Liver (tissue), 3 donors: ENCODE measurements around the gene ALX3.

ENCODE experiments used
- CTCF ChIP-seq: fragments of 150-350 bp; IDR thresholded peaks from 2 replicates; pipeline ENCODE4 v1.5.1; 2017; ENCODE audit warnings: improper control_type of control experiment, low read depth, low read length; ENCODE audit not compliant: missing input control
- EGR1 ChIP-seq, 2 donors: IDR thresholded peaks; 2 replicates each; pipeline ENCODE4 v1.6.1; 2016 to 2018; ENCODE audit warnings: antibody characterized with exemption in 2 of 2, low read depth in 2 of 2
- FOXA1 ChIP-seq: IDR thresholded peaks from 2 replicates; pipeline ENCODE4 v1.6.1; 2016; ENCODE audit warnings: antibody characterized with exemption
- GABPA ChIP-seq, 2 donors: IDR thresholded peaks in 1 of 2; conservative IDR thresholded peaks in 1 of 2; 2 replicates each; pipeline ENCODE4 v1.6.1; 2016; ENCODE audit warnings: antibody characterized with exemption in 2 of 2, mild to moderate bottlenecking in 1 of 2, moderate library complexity in 1 of 2
- MAX ChIP-seq: IDR thresholded peaks from 2 replicates; pipeline ENCODE4 v1.6.1; 2016; ENCODE audit warnings: antibody characterized with exemption
- RAD21 ChIP-seq, 2 donors: IDR thresholded peaks; 2 replicates each; pipeline ENCODE4 v1.6.1; 2016; ENCODE audit warnings: antibody characterized with exemption in 2 of 2, mild to moderate bottlenecking in 2 of 2
- REST ChIP-seq: IDR thresholded peaks from 2 replicates; pipeline ENCODE4 v1.6.1; 2016; ENCODE audit warnings: antibody characterized with exemption, mild to moderate bottlenecking
- SP1 ChIP-seq: IDR thresholded peaks from 2 replicates; pipeline ENCODE4 v1.6.1; 2018; ENCODE audit warnings: antibody characterized with exemption, mild to moderate bottlenecking
- TAF1 ChIP-seq: conservative IDR thresholded peaks from 2 replicates; pipeline ENCODE4 v1.6.1; 2016; ENCODE audit warnings: antibody characterized with exemption, mild to moderate bottlenecking
- YY1 ChIP-seq: IDR thresholded peaks from 2 replicates; pipeline ENCODE4 v1.6.1; 2016; ENCODE audit warnings: antibody characterized with exemption, mild to moderate bottlenecking
- donor health status: healthy.
- donor health status: healthy.

GRCh38 chr1:110035236-110035752, 35.2 kb downstream of the ALX3 start:
- TF ChIP-seq CTCF (no peak), YY1 (no peak), GABPA (IDR thresholded peaks at IDR 0.05 in 1 of 2, conservative IDR thresholded peaks at IDR 0.05 in 1 of 2) (no peak), RAD21 (IDR thresholded peaks at IDR 0.05) (no peak), EGR1 (IDR thresholded peaks at IDR 0.05; ENCODE audit: low read depth in 2 of 2) (no peak), FOXA1 (no peak), MAX (no peak), TAF1 (no peak), REST (no peak), SP1 (no peak)
